Duodenal mucosa (tissue), 2 donors: ENCODE data around the gene TMEM120A.
A peak's percentile ranks its signal among the peaks of the same experiment; 100 is the strongest.

ENCODE experiments used
- H3K27ac ChIP-seq: one replicate; pipeline ENCODE4 v1.7.0; 2013; ENCODE audit warnings: low read depth, low read length
- H3K27me3 ChIP-seq, 2 donors: one replicate each; pipeline ENCODE4 v1.7.0; 2013; ENCODE audit warnings: low read length in 2 of 2, control low read depth in 1 of 2; ENCODE audit not compliant: insufficient read depth in 2 of 2, control insufficient read depth in 1 of 2
- H3K36me3 ChIP-seq, 2 donors: one replicate each; pipeline ENCODE4 v1.7.0; 2013; ENCODE audit warnings: low read length in 2 of 2, control low read depth in 1 of 2; ENCODE audit not compliant: insufficient read depth in 2 of 2, control insufficient read depth in 1 of 2
- H3K4me1 ChIP-seq, 2 donors: one replicate each; pipeline ENCODE4 v1.7.0; 2013; ENCODE audit warnings: low read length in 2 of 2, control low read depth in 1 of 2; ENCODE audit not compliant: insufficient read depth in 2 of 2, control insufficient read depth in 1 of 2
- H3K4me3 ChIP-seq, 2 donors: one replicate each; pipeline ENCODE4 v1.7.0; 2013; ENCODE audit warnings: low read length in 2 of 2, low read depth in 1 of 2
- H3K9ac ChIP-seq, 2 donors: one replicate each; pipeline ENCODE4 v1.7.0; 2013; ENCODE audit warnings: low read length in 2 of 2, low read depth in 1 of 2
- H3K9me3 ChIP-seq, 2 donors: one replicate each; pipeline ENCODE4 v1.7.0; 2013; ENCODE audit warnings: low read length in 2 of 2, control low read depth in 1 of 2; ENCODE audit not compliant: control insufficient read depth in 1 of 2

TMEM120A gene

GRCh38 chr7:75961218-75961617, 33.2 kb downstream of the TMEM120A start:
- Histone ChIP-seq H3K27me3 (no peaks in the 10 kb centered on the region), H3K27ac (no peak overlapping the region), H3K9me3 (no peaks in the 10 kb centered on the region), H3K4me3 (no peak overlapping the region), H3K9ac (no peak overlapping the region), H3K36me3 (peaks cover 8 to 31% of the 10 kb centered on the region in 2 donors), H3K4me1 (peaks cover 17 to 29% of the 10 kb centered on the region in 2 donors)

GRCh38 chr7:75960372-75960771, 34.0 kb downstream of the TMEM120A start:
- peaks cover 9 to 40% of the 10 kb centered on the region in 2 donors for H3K36me3 ChIP-seq
- H3K9me3 ChIP-seq: no peaks in the 10 kb centered on the region
- H3K4me3 ChIP-seq: no peak overlapping the region
- no peaks in the 10 kb centered on the region for H3K27me3 ChIP-seq
- H3K27ac ChIP-seq: no peak overlapping the region
- no peak overlapping the region for H3K9ac ChIP-seq
- peaks cover 17 to 30% of the 10 kb centered on the region in 2 donors for H3K4me1 ChIP-seq

GRCh38 chr7:75958802-75959543, 35.4 kb downstream of the TMEM120A start:
- Histone ChIP-seq H3K36me3 (peaks cover 7 to 44% of the 10 kb centered on the region in 2 donors), H3K27me3 (no peaks in the 10 kb centered on the region), H3K9ac (no peak overlapping the region), H3K4me1 (peaks cover 17 to 30% of the 10 kb centered on the region in 2 donors), H3K27ac (no peak overlapping the region), H3K9me3 (no peaks in the 10 kb centered on the region), H3K4me3 (no peak overlapping the region)

GRCh38 chr7:75957021-75957736, 37.2 kb downstream of the TMEM120A start:
- peaks cover 17 to 28% of the 10 kb centered on the region in 2 donors for H3K4me1 ChIP-seq
- H3K36me3 ChIP-seq: peaks cover 7 to 42% of the 10 kb centered on the region in 2 donors
- no peaks in the 10 kb centered on the region for H3K9me3 ChIP-seq
- H3K4me3 ChIP-seq: no peak overlapping the region
- peak overlapping the region in 1 of 2 donors; percentile 28 for H3K9ac ChIP-seq
- H3K27ac ChIP-seq: peak overlapping the region; percentile 69
- H3K27me3 ChIP-seq: no peaks in the 10 kb centered on the region

GRCh38 chr7:75955331-75955955, 39.0 kb downstream of the TMEM120A start:
- no peak overlapping the region for H3K27ac ChIP-seq
- peaks cover 7 to 38% of the 10 kb centered on the region in 2 donors for H3K36me3 ChIP-seq

GRCh38 chr7:75953931-75954330, 40.5 kb downstream of the TMEM120A start:
- no peak overlapping the region for H3K4me3 ChIP-seq
- H3K9ac ChIP-seq: no peak overlapping the region
- H3K4me1 ChIP-seq: peaks cover 18 to 28% of the 10 kb centered on the region in 2 donors
- H3K9me3 ChIP-seq: no peaks in the 10 kb centered on the region
- H3K27me3 ChIP-seq: no peaks in the 10 kb centered on the region
- H3K36me3 ChIP-seq: peaks cover 7 to 31% of the 10 kb centered on the region in 2 donors
- no peak overlapping the region for H3K27ac ChIP-seq

More at GRCh38 chr7:75955331-75955955, 39.0 kb downstream of the TMEM120A start:
- peaks cover 17 to 29% of the 10 kb centered on the region in 2 donors for H3K4me1 ChIP-seq
- no peak overlapping the region for H3K4me3 ChIP-seq
- H3K27me3 ChIP-seq: no peaks in the 10 kb centered on the region
- H3K9me3 ChIP-seq: no peaks in the 10 kb centered on the region
- H3K9ac ChIP-seq: no peak overlapping the region

- peaks cover 14 to 25% of the 10 kb centered on the region in 2 donors for H3K4me1 ChIP-seq
- peak overlapping the region; percentile 5 for H3K27ac ChIP-seq
- no peak overlapping the region for H3K9ac ChIP-seq
- no peaks in the 10 kb centered on the region for H3K27me3 ChIP-seq
- no peaks in the 10 kb centered on the region for H3K9me3 ChIP-seq
- H3K4me3 ChIP-seq: no peak overlapping the region
- H3K36me3 ChIP-seq: peaks cover 7 to 31% of the 10 kb centered on the region in 2 donors
Measured at GRCh38 chr7:75953431-75953830, 41.0 kb downstream of the TMEM120A start.

- no peaks in the 10 kb centered on the region for H3K9me3 ChIP-seq
- peaks cover 4 to 24% of the 10 kb centered on the region in 2 donors for H3K4me1 ChIP-seq
- H3K27me3 ChIP-seq: no peaks in the 10 kb centered on the region
- no peak overlapping the region for H3K27ac ChIP-seq
- no peak overlapping the region for H3K9ac ChIP-seq
- H3K36me3 ChIP-seq: peaks cover 12 to 30% of the 10 kb centered on the region in 2 donors
- H3K4me3 ChIP-seq: no peak overlapping the region
Measured at GRCh38 chr7:75951506-75951905, 42.9 kb downstream of the TMEM120A start.

- Histone ChIP-seq H3K36me3 (peaks cover 5 to 19% of the 10 kb centered on the region in 2 donors), H3K27ac (no peak overlapping the region), H3K4me1 (peaks cover 17 to 34% of the 10 kb centered on the region in 2 donors), H3K4me3 (no peak overlapping the region), H3K27me3 (no peaks in the 10 kb centered on the region), H3K9ac (no peak overlapping the region), H3K9me3 (no peaks in the 10 kb centered on the region)
Measured at GRCh38 chr7:75950111-75950681, 44.2 kb downstream of the TMEM120A start.
